H9 (cell line): ENCODE measurements around the gene SMIM28. TPM values are rescaled to one million over a fixed set of nuclear protein-coding genes. Genes with fewer than 3 reads are reported as not detected.
A peak's percentile ranks its signal among the peaks of the same experiment; 100 is the strongest.

Source experiments
- DNase-seq: peaks from one replicate; pipeline ENCODE4 v3.0.0-alpha.2; 2017
- H2AFZ ChIP-seq: one replicate; pipeline ENCODE4 v1.6.1; 2013; ENCODE audit warnings: mild to moderate bottlenecking, low read length, control low read depth, moderate library complexity
- H2AK5ac ChIP-seq: 2 replicates; pipeline ENCODE4 v1.6.1; 2013; ENCODE audit warnings: low read length, control low read depth, mixed read lengths; ENCODE audit not compliant: insufficient read length
- H2BK120ac ChIP-seq: one replicate; pipeline ENCODE4 v1.6.1; 2013; ENCODE audit warnings: low read depth, mild to moderate bottlenecking, low read length, control low read depth, inconsistent platforms; ENCODE audit not compliant: poor library complexity, severe bottlenecking
- H2BK12ac ChIP-seq: 2 replicates; pipeline ENCODE4 v1.6.1; 2013; ENCODE audit warnings: low read length, control low read depth, mixed read lengths, low read depth; ENCODE audit not compliant: insufficient read length
- H2BK15ac ChIP-seq: 2 replicates; pipeline ENCODE4 v1.6.1; 2013; ENCODE audit warnings: low read depth, low read length, control low read depth
- H2BK20ac ChIP-seq: one replicate; pipeline ENCODE4 v1.6.1; 2013; ENCODE audit warnings: low read depth, mild to moderate bottlenecking, low read length, control low read depth, inconsistent platforms; ENCODE audit not compliant: poor library complexity, severe bottlenecking
- H2BK5ac ChIP-seq: 2 replicates; pipeline ENCODE4 v1.6.1; 2013; ENCODE audit warnings: low read length, control low read depth, mixed read lengths; ENCODE audit not compliant: insufficient read length
- H3K14ac ChIP-seq: 2 replicates; pipeline ENCODE4 v1.6.1; 2013; ENCODE audit warnings: low read length, control low read depth; ENCODE audit not compliant: insufficient read depth
- H3K18ac ChIP-seq: 2 replicates; pipeline ENCODE4 v1.6.1; 2013; ENCODE audit warnings: low read depth, mild to moderate bottlenecking, mixed read lengths, low read length, control low read depth; ENCODE audit not compliant: insufficient read length
- H3K23ac ChIP-seq: 2 replicates; pipeline ENCODE4 v1.6.1; 2013; ENCODE audit warnings: low read length, control low read depth, mixed read lengths, low read depth; ENCODE audit not compliant: insufficient read length
- H3K23me2 ChIP-seq: 2 replicates; pipeline ENCODE4 v1.6.1; 2013; ENCODE audit warnings: low read depth, mild to moderate bottlenecking, mixed read lengths, low read length, control low read depth; ENCODE audit not compliant: insufficient read length, poor library complexity, severe bottlenecking
- H3K27ac ChIP-seq: 2 replicates; pipeline ENCODE4 v1.5.1; 2013; ENCODE audit warnings: low read length, control low read depth, mixed read lengths, low read depth; ENCODE audit not compliant: insufficient read length
- H3K27me3 ChIP-seq: 2 replicates; pipeline ENCODE4 v1.6.1; 2013; ENCODE audit warnings: low read length, control low read depth, inconsistent platforms; ENCODE audit not compliant: insufficient read depth
- H3K4ac ChIP-seq: 2 replicates; pipeline ENCODE4 v1.6.1; 2013; ENCODE audit warnings: low read depth, mild to moderate bottlenecking, control low read depth, inconsistent platforms, low read length, moderate library complexity
- H3K4me1 ChIP-seq: 2 replicates; pipeline ENCODE4 v1.6.1; 2013; ENCODE audit warnings: low read length, control low read depth, inconsistent platforms; ENCODE audit not compliant: insufficient read depth
- H3K4me2 ChIP-seq: 2 replicates; pipeline ENCODE4 v1.6.1; 2013; ENCODE audit warnings: low read length, control low read depth, mixed read lengths; ENCODE audit not compliant: insufficient read length, insufficient read depth
- H3K56ac ChIP-seq: 2 replicates; pipeline ENCODE4 v1.6.1; 2013; ENCODE audit warnings: low read depth, mild to moderate bottlenecking, mixed read lengths, low read length, control low read depth; ENCODE audit not compliant: insufficient read length
- H3K79me1 ChIP-seq: 2 replicates; pipeline ENCODE4 v1.6.1; 2013; ENCODE audit warnings: low read depth, mild to moderate bottlenecking, moderate library complexity, low read length, control low read depth, inconsistent platforms; ENCODE audit not compliant: insufficient read depth, poor library complexity, severe bottlenecking
- H3K79me2 ChIP-seq: 2 replicates; pipeline ENCODE4 v1.6.1; 2013; ENCODE audit warnings: low read length, control low read depth, inconsistent platforms; ENCODE audit not compliant: insufficient read depth
- H3K9ac ChIP-seq: 2 replicates; pipeline ENCODE4 v1.6.1; 2013; ENCODE audit warnings: low read length, control low read depth, mixed read lengths; ENCODE audit not compliant: insufficient read length; ENCODE audit errors: extremely low read depth
- H3K9me3 ChIP-seq: one replicate; pipeline ENCODE4 v1.6.1; 2013; ENCODE audit warnings: low read depth, low read length, inconsistent platforms; ENCODE audit not compliant: control insufficient read depth
- H3T11ph ChIP-seq: one replicate; pipeline ENCODE4 v1.6.1; 2013; ENCODE audit warnings: mild to moderate bottlenecking, low read length, control low read depth, inconsistent platforms
- H4K20me1 ChIP-seq: one replicate; pipeline ENCODE4 v1.6.1; 2013; ENCODE audit not compliant: control insufficient read depth, insufficient read length, insufficient read depth
- H4K5ac ChIP-seq: 2 replicates; pipeline ENCODE4 v1.6.1; 2013; ENCODE audit warnings: low read depth, mild to moderate bottlenecking, mixed read lengths, low read length, control low read depth; ENCODE audit not compliant: insufficient read length
- H4K8ac ChIP-seq: replicated peaks from 2 replicates; pipeline ENCODE4 v1.6.1; 2013; ENCODE audit warnings: low read length, control low read depth, mixed read lengths, low read depth; ENCODE audit not compliant: insufficient read length
- H4K91ac ChIP-seq: 2 replicates; pipeline ENCODE4 v1.6.1; 2013; ENCODE audit warnings: low read depth, mild to moderate bottlenecking, moderate library complexity, mixed read lengths, low read length, control low read depth; ENCODE audit not compliant: insufficient read length
- H3K27ac Mint-ChIP-seq, 3 experiments: 2 replicates in 2 of 3; 3 replicates in 1 of 3; pipeline ENCODE4 v1.8.0; 2020 to 2021; ENCODE audit warnings: mixed read lengths in 3 of 3, mild to moderate bottlenecking in 1 of 3, moderate library complexity in 1 of 3
- H3K27me3 Mint-ChIP-seq: 2 replicates; pipeline ENCODE4 v1.8.0; 2021; ENCODE audit warnings: low read depth, mild to moderate bottlenecking, moderate library complexity, mixed read lengths
- H3K36me3 Mint-ChIP-seq, 3 experiments: 2 replicates in 2 of 3; 3 replicates in 1 of 3; pipeline ENCODE4 v1.8.0; 2020 to 2021; ENCODE audit warnings: low read depth in 3 of 3, mixed read lengths in 3 of 3; ENCODE audit not compliant: insufficient read depth in 1 of 3
- H3K4me1 Mint-ChIP-seq, 2 experiments: 2 replicates each; pipeline ENCODE4 v1.8.0; 2020; ENCODE audit warnings: mixed read lengths in 2 of 2
- H3K4me3 Mint-ChIP-seq, 2 experiments: 2 replicates in 1 of 2; 3 replicates in 1 of 2; pipeline ENCODE4 v1.8.0; 2020 to 2021; ENCODE audit warnings: mild to moderate bottlenecking in 2 of 2, mixed read lengths in 2 of 2, moderate library complexity in 1 of 2
- H3K9me3 Mint-ChIP-seq, 2 experiments: 2 replicates in 1 of 2; 3 replicates in 1 of 2; pipeline ENCODE4 v1.8.0; 2020; ENCODE audit warnings: mild to moderate bottlenecking in 2 of 2, mixed read lengths in 2 of 2, moderate library complexity in 1 of 2
- total RNA-seq: library from RNA; stranded (reverse); gene quantifications from 2 replicates; pipeline ENCODE4 v1.2.1, GENCODE V29; 2021
- TF ChIP-seq, protein P1 (sequence below): fragments of 200-600 bp; sonication (generic); conservative IDR thresholded peaks from 3 replicates; pipeline ENCODE4 v1.8.0; 2021; ENCODE audit warnings: antibody characterized with exemption, mild to moderate bottlenecking

SMIM28 gene
- total RNA-seq, 1 experiment from 2014 or later: not detected

DNA sequence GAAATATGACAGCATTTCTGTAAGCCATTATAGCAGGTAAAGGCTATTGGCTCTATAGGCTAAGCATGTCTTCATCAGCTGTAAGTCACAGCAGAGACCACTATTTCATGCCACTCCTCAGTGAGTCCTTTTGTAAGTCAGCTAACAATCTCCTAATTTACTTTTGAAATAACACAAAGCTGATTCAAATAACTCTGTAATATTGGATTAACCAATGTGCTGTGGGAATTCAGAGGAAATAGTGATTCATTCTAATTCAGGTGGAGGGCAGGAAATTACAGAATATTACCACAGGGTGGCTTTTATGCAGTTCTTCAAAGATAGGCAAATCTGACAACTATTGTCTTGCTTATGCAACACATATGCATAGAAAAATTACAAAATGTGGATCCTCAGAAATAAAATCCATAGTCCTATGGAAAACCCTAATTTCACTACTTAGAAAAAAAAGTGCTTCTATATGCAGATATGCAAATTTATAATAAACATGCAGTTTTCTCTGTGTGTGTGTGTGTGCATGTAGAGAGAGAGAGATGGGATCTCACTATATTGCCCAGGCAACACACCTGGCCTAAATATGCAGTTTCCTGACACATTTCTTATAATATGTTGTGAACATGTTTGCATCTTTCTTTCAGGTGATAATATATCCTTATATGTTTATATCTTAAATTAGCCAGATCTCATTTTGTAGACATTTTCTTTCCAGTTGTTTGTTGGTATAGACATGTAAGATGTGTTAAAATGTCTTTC lies 4.8 kb upstream of the SMIM28 start:
- Histone ChIP-seq H3K4ac (no peak overlapping the region), H2BK20ac (no peak overlapping the region), H3K27me3 (no peaks in the 10 kb centered on the region), H4K20me1 (no peaks in the 10 kb centered on the region), H3K56ac (no peak overlapping the region), H2BK120ac (no peak overlapping the region), H3K9ac (no peak overlapping the region), H3K4me2 (no peak overlapping the region), H3K79me2 (no peaks in the 10 kb centered on the region), H3K18ac (no peak overlapping the region), H4K8ac (no peak overlapping the region), H3K79me1 (no peaks in the 10 kb centered on the region), H2BK15ac (no peak overlapping the region), H3K27ac (no peak overlapping the region), H4K5ac (no peak overlapping the region), H4K91ac (no peak overlapping the region), H3K4me1 (peaks cover 1% of the 10 kb centered on the region; the same call in 1 of the 2 replicates), H3K23me2 (no peaks in the 10 kb centered on the region), H2BK5ac (no peak overlapping the region), H2AFZ (no peak overlapping the region), H3T11ph (no peak overlapping the region), H3K14ac (no peak overlapping the region), H3K9me3 (no peaks in the 10 kb centered on the region), H3K23ac (no peak overlapping the region), H2BK12ac (no peak overlapping the region), H2AK5ac (no peak overlapping the region)
- no peaks in the 10 kb centered on the region for H3K27me3 Mint-ChIP-seq
- H3K4me1 Mint-ChIP-seq: peaks cover 13 to 15% of the 10 kb centered on the region in 2 experiments
- TF ChIP-seq, protein P1, sequence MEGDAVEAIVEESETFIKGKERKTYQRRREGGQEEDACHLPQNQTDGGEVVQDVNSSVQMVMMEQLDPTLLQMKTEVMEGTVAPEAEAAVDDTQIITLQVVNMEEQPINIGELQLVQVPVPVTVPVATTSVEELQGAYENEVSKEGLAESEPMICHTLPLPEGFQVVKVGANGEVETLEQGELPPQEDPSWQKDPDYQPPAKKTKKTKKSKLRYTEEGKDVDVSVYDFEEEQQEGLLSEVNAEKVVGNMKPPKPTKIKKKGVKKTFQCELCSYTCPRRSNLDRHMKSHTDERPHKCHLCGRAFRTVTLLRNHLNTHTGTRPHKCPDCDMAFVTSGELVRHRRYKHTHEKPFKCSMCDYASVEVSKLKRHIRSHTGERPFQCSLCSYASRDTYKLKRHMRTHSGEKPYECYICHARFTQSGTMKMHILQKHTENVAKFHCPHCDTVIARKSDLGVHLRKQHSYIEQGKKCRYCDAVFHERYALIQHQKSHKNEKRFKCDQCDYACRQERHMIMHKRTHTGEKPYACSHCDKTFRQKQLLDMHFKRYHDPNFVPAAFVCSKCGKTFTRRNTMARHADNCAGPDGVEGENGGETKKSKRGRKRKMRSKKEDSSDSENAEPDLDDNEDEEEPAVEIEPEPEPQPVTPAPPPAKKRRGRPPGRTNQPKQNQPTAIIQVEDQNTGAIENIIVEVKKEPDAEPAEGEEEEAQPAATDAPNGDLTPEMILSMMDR: peak; percentile 22; the same call in 1 of the 3 replicates
- H3K4me3 Mint-ChIP-seq: no peak overlapping the region
- DNase-seq: no peak
- H3K9me3 Mint-ChIP-seq: 0 out of 5 replicates have a peak, but pooled peaks cover 0 to 6% of the 10 kb centered on the region in 2 experiments
- H3K36me3 Mint-ChIP-seq: no peaks in the 10 kb centered on the region
- H3K27ac Mint-ChIP-seq: no peak overlapping the region
